HK-2 (cell line): ENCODE data around the gene SFT2D3.
"Not testable (repeated sequence)": the region's sequence is repeated elsewhere in the genome, so short reads cannot be mapped to it uniquely, and the experiment has no call there.

Source experiments
- DNase-seq: peaks from one replicate; pipeline ENCODE4 v3.0.0-alpha.2; 2018; ENCODE audit not compliant: unreplicated experiment

Gene SFT2D3

GRCh38 chr2:127740665-127741288, 39.5 kb downstream of the SFT2D3 start:
- DNase-seq, result no peak

GRCh38 chr2:127743477-127744026, 42.3 kb downstream of the SFT2D3 start:
- no peak for DNase-seq

GRCh38 chr2:127747621-127748020, 46.3 kb downstream of the SFT2D3 start:
- DNase-seq, result no peak

- not testable (repeated sequence) for DNase-seq
These were observed 48.2 kb downstream of the SFT2D3 start for GRCh38 chr2:127749537-127749936.

GRCh38 chr2:127753374-127753773, 52.1 kb downstream of the SFT2D3 start:
- no peak for DNase-seq

- no peak for DNase-seq
These were observed 52.9 kb downstream of the SFT2D3 start for GRCh38 chr2:127754186-127754585.
